Heart right ventricle (tissue), 16 donors: Measurements from ENCODE around the gene PPM1L. TPM values are rescaled to one million over a fixed set of nuclear protein-coding genes. Genes with fewer than 3 reads are reported as not detected.

Experiments
- ATAC-seq, 8 donors: fragments of 200-7000 bp; cut with Tn5 transposase; one replicate each; pipeline ENCODE4 v1.9.1; 2020; ENCODE audit warnings: mild to moderate bottlenecking in 8 of 8, moderate library complexity in 8 of 8, moderate number of reproducible peaks in 1 of 8
- DNase-seq, 2 donors: peaks; one replicate each; pipeline ENCODE4 v3.0.0-alpha.2; 2020
- H3K27ac ChIP-seq, 10 donors: fragments of 200-600 bp; sonication (generic) in 2 of 10; one replicate each; pipeline versions ENCODE4 v1.5.0 to v1.8.0; 2020 to 2022; ENCODE audit warnings: mild to moderate bottlenecking in 3 of 10
- H3K27me3 ChIP-seq, 7 donors: fragments of 200-600 bp; one replicate each; pipeline ENCODE4 v1.8.0; 2021 to 2022; ENCODE audit warnings: mild to moderate bottlenecking in 2 of 7
- H3K36me3 ChIP-seq, 9 donors: fragments of 200-600 bp; sonication (generic) in 1 of 9; one replicate each; pipeline versions ENCODE4 v1.5.0 to v1.8.0; 2020 to 2022; ENCODE audit warnings: mild to moderate bottlenecking in 2 of 9
- H3K4me1 ChIP-seq, 9 donors: fragments of 200-600 bp; sonication (generic) in 1 of 9; one replicate each; pipeline versions ENCODE4 v1.5.0 to v1.8.0; 2020 to 2022; ENCODE audit warnings: mild to moderate bottlenecking in 4 of 9
- H3K4me3 ChIP-seq, 10 donors: fragments of 200-600 bp; sonication (generic) in 2 of 10; one replicate each; pipeline versions ENCODE4 v1.5.0 to v1.8.0; 2020 to 2022; ENCODE audit warnings: mild to moderate bottlenecking in 7 of 10, moderate library complexity in 2 of 10
- H3K9me3 ChIP-seq, 11 donors: fragments of 200-600 bp in 10 of 11; sonication (generic) in 2 of 11; one replicate each; pipeline versions ENCODE4 v1.5.0 to v1.8.0; 2013 to 2022; ENCODE audit warnings: mild to moderate bottlenecking in 2 of 11, control low read depth in 1 of 11, moderate library complexity in 1 of 11
- WGBS, 2 donors: extraction: QIAGEN DNeasy Blood & Tissue Kit; methylation state at CpG; one replicate each; pipeline ENCODE4 v1.1.7; 2013; ENCODE audit warnings: inconsistent platforms in 1 of 2; 5-methylcytosine and 5-hydroxymethylcytosine counted together
- intact Hi-C, 10 donors: fragments of 100-400 bp; cut with DNase I; formaldehyde crosslinking; loops; one replicate each; pipeline versions ENCODE4 v1.11.1 to v1.14.2; 2022
- polyA plus RNA-seq, 2 donors: library from polyadenylated mRNA; stranded (reverse); fragments of 200-250 nt; gene quantifications; one replicate each; pipeline ENCODE4 v1.2.3, GENCODE V29; 2013
- total RNA-seq, 10 donors: library from RNA; stranded (reverse); fragmentation: NEBNext Ultra II Directional in 3 of 10; extraction: Animal tissue kit (Norgen Biotek cat#: 25700) in 3 of 10; gene quantifications; one replicate each; pipeline versions ENCODE4 v1.2.1 to v1.2.4, GENCODE V29; 2021 to 2023
- TF ChIP-seq, protein P1 (sequence below), 9 donors: fragments of 200-600 bp; sonication (generic) in 2 of 9; IDR thresholded peaks; one replicate each; pipeline versions ENCODE4 v1.5.0 to v1.8.0; 2021 to 2022; ENCODE audit warnings: antibody characterized with exemption in 9 of 9, mild to moderate bottlenecking in 5 of 9, moderate library complexity in 1 of 9
- donor health status: Arrhythmogenic right ventricular cardiomyopathy.
- donor health status: ischemic (EF 13 %, LVEDD 7.1; RV severe dilation, severe dysfunction).
- donor health status: healthy with polysubstance abuse.
- donor health status: DM: no; HTN: yes; CAD: no.
- donor health status: DM: no; HTN: no; CAD: no.
- donor health status: ischemic (EF 25% LVEDD 6.9; RV normal size, moderate dysfunction).
- donor health status: ischemic (EF 25% LVEDD 5.7; RV mildly dilated, moderate dysfunction).
- donor health status: healthy.
- donor health status: DM: yes; HTN: yes; CAD: no.
- donor health status: Ischemic cardiomyopathy.
- donor health status: ischemic (EF 35%, LVEDD 5.7; RV mildly dilated, moderate dysfunction).
- donor health status: nonischemic (EF 11% LVEDD 7.7; RV severe dilation, severe dysfunction).
- donor health status: DM: yes; HTN: yes; CAD: no.
- donor health status: PGD.
- donor health status: ischemic (EF 29% LVEDD 5.4; RV normal size, mild dysfunction).
- donor health status: nonischemic (EF 23%, LVEDD 6.1; RV moderate dilation, normal function).

The PPM1L gene
- total and polyA plus RNA-seq, 12 donors: 4.4 to 55.5 (median 37.7) TPM

DNA sequence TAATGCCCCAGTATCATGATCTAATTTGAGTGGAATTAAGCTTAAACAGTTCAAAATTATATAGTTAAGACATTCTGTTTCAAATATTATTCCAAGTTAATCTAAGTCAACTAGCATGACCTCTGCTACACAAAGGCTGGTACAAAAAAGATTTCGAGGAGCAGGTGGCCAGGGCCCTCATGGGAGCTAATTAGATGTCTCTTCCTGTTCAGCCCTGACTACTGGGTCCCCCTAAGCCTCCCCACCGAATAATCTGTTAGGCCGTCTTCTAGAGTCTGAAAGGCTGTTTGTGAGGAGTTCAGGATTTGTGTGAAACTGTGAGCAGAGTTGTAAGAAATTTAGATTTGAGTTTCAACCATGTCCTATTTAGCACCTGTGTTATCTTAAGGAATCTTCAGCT, 75.4 kb downstream of the PPM1L start:
- intact Hi-C loops: no loop called here
- Histone ChIP-seq H3K4me1 (peaks cover 0 to 29% (median 11%) of the 10 kb centered on the region in 9 donors), H3K27ac (no peak overlapping the region), H3K36me3 (no peaks in the 10 kb centered on the region), H3K9me3 (peaks cover 0 to 7% (median 0%) of the 10 kb centered on the region in 11 donors), H3K27me3 (no peaks in the 10 kb centered on the region), H3K4me3 (no peak overlapping the region)
- no peak for DNase-seq
- ATAC-seq: no peak
- WGBS, 2 donors: 64 to 69% methylated on average over 3 of the region's 3 CpGs
- TF ChIP-seq, protein P1, sequence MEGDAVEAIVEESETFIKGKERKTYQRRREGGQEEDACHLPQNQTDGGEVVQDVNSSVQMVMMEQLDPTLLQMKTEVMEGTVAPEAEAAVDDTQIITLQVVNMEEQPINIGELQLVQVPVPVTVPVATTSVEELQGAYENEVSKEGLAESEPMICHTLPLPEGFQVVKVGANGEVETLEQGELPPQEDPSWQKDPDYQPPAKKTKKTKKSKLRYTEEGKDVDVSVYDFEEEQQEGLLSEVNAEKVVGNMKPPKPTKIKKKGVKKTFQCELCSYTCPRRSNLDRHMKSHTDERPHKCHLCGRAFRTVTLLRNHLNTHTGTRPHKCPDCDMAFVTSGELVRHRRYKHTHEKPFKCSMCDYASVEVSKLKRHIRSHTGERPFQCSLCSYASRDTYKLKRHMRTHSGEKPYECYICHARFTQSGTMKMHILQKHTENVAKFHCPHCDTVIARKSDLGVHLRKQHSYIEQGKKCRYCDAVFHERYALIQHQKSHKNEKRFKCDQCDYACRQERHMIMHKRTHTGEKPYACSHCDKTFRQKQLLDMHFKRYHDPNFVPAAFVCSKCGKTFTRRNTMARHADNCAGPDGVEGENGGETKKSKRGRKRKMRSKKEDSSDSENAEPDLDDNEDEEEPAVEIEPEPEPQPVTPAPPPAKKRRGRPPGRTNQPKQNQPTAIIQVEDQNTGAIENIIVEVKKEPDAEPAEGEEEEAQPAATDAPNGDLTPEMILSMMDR (IDR thresholded peaks at IDR 0.05): no peak

DNA sequence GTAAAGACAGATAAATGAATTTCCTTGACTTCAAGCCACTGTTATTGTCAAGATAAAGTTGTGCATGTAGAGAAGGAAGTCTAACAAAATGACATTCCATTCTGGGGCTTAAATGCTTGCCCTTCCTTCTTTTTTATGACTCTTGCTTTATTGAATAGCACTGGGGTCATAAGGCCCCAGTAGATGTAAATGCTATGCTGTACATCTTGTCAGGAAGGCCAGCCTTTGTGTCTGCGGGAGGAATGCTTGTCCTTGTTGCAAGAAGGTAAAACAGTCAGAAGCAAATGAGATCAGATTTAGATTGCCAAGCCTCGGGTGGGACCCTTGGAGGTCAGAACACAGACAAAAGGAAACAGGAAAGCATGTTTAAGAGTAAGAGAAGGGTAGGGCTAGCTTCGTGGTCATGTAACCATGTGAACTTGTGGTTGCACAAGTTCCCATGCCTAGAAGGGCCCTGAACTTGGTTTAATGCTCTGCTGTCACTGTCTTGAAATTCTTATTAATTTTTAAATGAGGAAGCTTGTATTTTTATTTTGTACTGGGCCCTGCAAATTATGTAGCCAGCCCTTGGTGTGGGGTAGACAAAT, 81.5 kb downstream of the PPM1L start:
- TF ChIP-seq, protein P1 (IDR thresholded peaks at IDR 0.05): no peak
- Histone ChIP-seq H3K27ac (no peak overlapping the region), H3K9me3 (peaks cover 0 to 16% (median 0%) of the 10 kb centered on the region in 11 donors), H3K4me1 (peaks cover 0 to 21% (median 7%) of the 10 kb centered on the region in 9 donors), H3K4me3 (no peak overlapping the region), H3K36me3 (no peaks in the 10 kb centered on the region), H3K27me3 (no peaks in the 10 kb centered on the region)
- DNase-seq (no peak), ATAC-seq (peak in 1 of 8 donors; percentile 13)
- intact Hi-C loops: no loop called here
- 44 to 56% methylated on average over 3 of the region's 3 CpGs for WGBS, 2 donors

DNA sequence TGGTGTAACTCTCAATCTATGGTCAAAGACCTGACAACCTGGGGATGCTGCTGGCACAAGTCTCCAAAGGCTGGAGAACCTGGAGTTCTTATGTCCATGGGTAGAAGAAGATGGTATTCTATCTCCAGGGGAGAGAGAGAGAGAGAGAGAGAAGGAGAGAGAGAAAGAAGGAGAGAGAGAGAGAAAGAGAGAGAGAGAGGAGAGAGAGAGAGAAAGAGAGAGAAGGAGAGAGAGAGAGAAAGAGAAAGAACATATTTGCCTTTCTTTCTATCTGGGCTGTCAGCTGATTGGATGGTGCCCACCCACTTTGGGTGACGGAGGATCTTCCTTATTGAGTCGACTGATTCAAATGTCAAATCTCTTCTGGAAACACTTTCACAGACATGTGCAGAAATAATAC, 84.6 kb downstream of the PPM1L start:
- intact Hi-C loops: no loop called here
- no peak for ATAC-seq
- DNase-seq: no peak
- WGBS, 2 donors: 50 to 54% methylated on average over 2 of the region's 2 CpGs
- peaks cover 0 to 10% (median 0%) of the 10 kb centered on the region in 11 donors for H3K9me3 ChIP-seq
- H3K4me1 ChIP-seq: peaks cover 0 to 28% (median 12%) of the 10 kb centered on the region in 9 donors
- H3K4me3 ChIP-seq: no peak overlapping the region
- no peaks in the 10 kb centered on the region for H3K36me3 ChIP-seq
- no peaks in the 10 kb centered on the region for H3K27me3 ChIP-seq
- TF ChIP-seq, protein P1 (IDR thresholded peaks at IDR 0.05): no peak
- no peak overlapping the region for H3K27ac ChIP-seq

DNA sequence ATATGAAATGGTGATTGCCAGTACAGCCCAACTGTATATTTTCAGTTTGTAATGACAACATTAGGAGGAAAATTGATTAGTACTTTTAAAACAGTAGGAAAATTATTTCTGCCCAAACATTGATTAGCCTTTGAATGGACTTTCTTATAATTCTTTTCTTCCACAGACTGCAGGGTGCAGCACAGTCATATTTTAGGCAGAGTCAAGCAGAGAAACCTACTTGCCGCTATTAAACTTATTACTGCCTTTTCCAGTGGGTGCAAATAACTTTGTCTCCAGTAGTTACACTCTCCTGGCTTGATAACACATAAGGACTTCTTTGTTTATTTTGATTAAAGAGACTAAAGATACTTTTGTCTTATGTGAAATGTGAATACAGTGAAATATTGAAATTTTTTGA, 85.4 kb downstream of the PPM1L start:
- Histone ChIP-seq H3K27ac (no peak overlapping the region), H3K4me3 (no peak overlapping the region), H3K9me3 (peaks cover 0 to 10% (median 0%) of the 10 kb centered on the region in 11 donors), H3K36me3 (no peaks in the 10 kb centered on the region), H3K27me3 (no peaks in the 10 kb centered on the region), H3K4me1 (peaks cover 0 to 28% (median 12%) of the 10 kb centered on the region in 9 donors)
- ATAC-seq (peak in 4 of 8 donors; percentile 48 to 69 (median 57)), DNase-seq (no peak)
- intact Hi-C loops: no loop called here
- TF ChIP-seq, protein P1 (IDR thresholded peaks at IDR 0.05): peak in 5 of 9 donors; percentile 20 to 42 (median 22)
- 73 to 87% methylated on average over 1 of the region's 1 CpG for WGBS, 2 donors
